Measurements from ENCODE around the gene CIBAR2. TPM values are rescaled to one million over a fixed set of nuclear protein-coding genes. Genes with fewer than 3 reads are reported as not detected.

CIBAR2 gene
- total and polyA plus RNA-seq, 9 of the 15 experiments (the other 6 are each of a cell fraction or from before 2014, with no cell fraction given) = not detected

DNA sequence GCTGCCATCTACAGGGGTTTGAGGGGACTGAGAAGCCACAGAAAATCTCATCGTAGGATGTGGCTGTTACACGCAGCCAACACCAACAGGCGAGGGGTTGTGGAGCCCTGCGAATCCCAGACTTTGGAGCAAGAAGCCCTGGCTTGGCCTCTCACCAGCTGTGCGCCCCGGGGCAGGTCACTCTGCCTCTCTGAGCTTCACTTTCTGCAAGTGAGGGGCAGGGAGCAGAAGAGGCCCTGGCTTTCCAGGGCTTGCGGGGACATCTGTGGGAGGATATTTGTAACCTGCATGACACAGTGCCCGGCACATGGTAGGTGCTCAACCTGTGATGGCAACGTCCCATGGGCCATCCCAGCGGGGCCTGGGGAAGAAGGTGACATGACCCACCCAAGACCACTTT lies 32.9 kb upstream of the CIBAR2 start:
- CTCF ChIA-PET (ENCODE audit: low intra/inter-chr PET ratio) = no interaction called here
- Histone ChIP-seq H3K9me3 (replicated peaks; ENCODE audit: control insufficient read depth, insufficient read depth, low read depth, low read length) (no peaks in the 10 kb centered on the region), H3K4me1 (replicated peaks in 1 of 2; ENCODE audit: control insufficient read depth in 2 of 2, insufficient read depth in 2 of 2, low read length in 2 of 2) (peaks cover 16 to 45% of the 10 kb centered on the region in 2 experiments), H4K20me1 (replicated peaks; ENCODE audit: control insufficient read depth, insufficient read depth, low read length) (peaks cover 27% of the 10 kb centered on the region), H3K9me1 (ENCODE audit: control insufficient read depth, insufficient read depth, low read length) (no peaks in the 10 kb centered on the region), H2AFZ (ENCODE audit: low read depth, low read length) (no peak overlapping the region), H3K9ac (ENCODE audit: insufficient read depth in 1 of 2, low read depth in 2 of 2, low read length in 2 of 2) (no peak overlapping the region), H3K4me2 (ENCODE audit: insufficient read depth, low read length) (no peak overlapping the region), H3K4me3 (no peak overlapping the region), H3K27ac (ENCODE audit: extremely low read depth, low read depth, low read length) (no peak overlapping the region), H3K36me3 (ENCODE audit: control insufficient read depth, insufficient read depth, low read length) (no peaks in the 10 kb centered on the region), H3K79me2 (ENCODE audit: control insufficient read depth, insufficient read depth, low read length) (no peaks in the 10 kb centered on the region), H3K27me3 (ENCODE audit: control insufficient read depth in 2 of 2, insufficient read depth in 2 of 2, low read length in 2 of 2) (peaks cover 31 to 72% of the 10 kb centered on the region in 2 experiments)
- TF ChIP-seq HES1 (IDR thresholded peaks at IDR 0.05; ENCODE audit: low read depth) = no peak
- TF ChIP-seq U2AF2 (optimal IDR thresholded peaks at IDR 0.05; ENCODE audit: low read depth, low read length) = no peak
- TF ChIP-seq ZFP36 (IDR thresholded peaks at IDR 0.05; ENCODE audit: low read depth, low read length, partially characterized antibody) = peak; percentile 31
- TF ChIP-seq MCM7 (IDR thresholded peaks at IDR 0.05) = no peak
- intact Hi-C loops (cut with micrococcal nuclease) (no loop called here), in situ Hi-C loops (cut with MboI) (no loop called here)
- BruUV-seq (replicated peaks) = no TSS peak
- DNase-seq (ENCODE audit: extremely low read depth in 1 of 4, low spot score in 3 of 4) = no peak
- WGBS (ENCODE audit: insufficient coverage, low coverage, missing lambda C conversion rate) = 37% methylated on average over 10 of the region's 10 CpGs
- FAIRE-seq = no peak
- POLR2A ChIA-PET = interaction anchor here (1.5 kb wide), 1 partner anchor 19 kb away, joined by 3 read pairs; no protein-coding TSS in a partner anchor
- ATAC-seq = no peak

All from K562 (cell line).